ENCODE measurements around the gene ANGEL2.
"Not testable (repeated sequence)": the region's sequence is repeated elsewhere in the genome, so short reads cannot be mapped to it uniquely, and the experiment has no call there.

ANGEL2 gene

DNA sequence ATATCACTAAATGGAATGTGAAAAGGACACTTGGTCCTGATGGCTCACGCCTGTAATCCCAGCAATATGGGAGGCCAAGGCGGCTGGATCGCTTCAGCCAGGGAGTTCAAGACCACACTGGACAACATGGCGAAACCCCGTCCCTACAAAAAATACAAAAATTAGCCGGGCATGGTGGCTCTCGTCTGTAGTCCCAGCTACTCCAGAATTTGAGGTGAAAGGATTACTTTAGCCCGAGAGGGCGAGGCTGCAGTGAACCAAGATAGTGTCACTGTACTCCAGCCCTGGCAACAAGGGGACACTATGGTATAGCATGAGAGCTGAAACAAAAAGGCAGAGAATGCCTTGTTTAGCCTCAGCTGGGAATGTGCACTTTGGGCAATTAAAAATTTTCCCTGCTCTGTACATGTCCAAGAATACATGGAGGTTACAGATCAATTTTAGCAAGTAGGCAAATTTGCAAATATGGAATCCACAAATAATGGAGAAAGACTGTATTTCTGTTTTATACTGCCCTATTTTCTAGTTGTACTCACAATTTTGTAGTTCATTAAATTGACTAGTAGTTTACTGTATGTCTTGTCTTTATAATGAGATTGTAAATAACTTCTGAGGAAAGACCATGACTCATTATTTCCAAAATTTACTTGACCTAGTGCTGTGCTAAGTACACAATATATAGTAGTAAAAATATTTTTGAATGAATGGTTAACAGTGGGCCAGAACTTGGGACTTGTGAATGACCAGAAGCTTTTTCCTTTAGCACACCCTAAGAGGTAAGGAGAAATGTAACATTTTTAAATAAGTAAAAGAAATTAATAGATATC is 2.0 kb upstream of the ANGEL2 start:
- no peak for DNase-seq

GRCh38 chr1:213014642-213015041 is 1.0 kb downstream of the ANGEL2 start:
- DNase-seq, result peak; percentile 12

GRCh38 chr1:213008564-213008963 is 7.1 kb downstream of the ANGEL2 start:
- DNase-seq, result no peak

DNA sequence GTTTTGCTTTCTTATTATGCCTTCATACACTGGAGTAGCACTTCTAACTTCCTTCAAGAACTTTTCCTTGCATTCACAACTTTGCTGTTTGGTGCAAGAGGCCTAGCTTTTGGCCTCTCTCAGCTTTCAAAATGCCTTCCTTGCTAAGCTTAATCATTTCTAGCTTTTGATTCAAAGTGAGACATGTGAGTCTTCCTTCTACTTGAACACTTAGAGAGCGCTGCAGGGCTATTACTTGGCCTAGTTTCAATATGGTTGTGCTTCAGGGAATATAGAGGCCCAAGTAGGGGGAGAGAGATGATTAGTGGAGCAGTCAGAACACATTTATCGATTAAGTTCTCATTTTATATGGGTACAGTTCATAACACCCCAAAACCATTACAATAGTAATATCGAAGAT is 12.4 kb downstream of the ANGEL2 start:
- DNase-seq, result no peak

DNA sequence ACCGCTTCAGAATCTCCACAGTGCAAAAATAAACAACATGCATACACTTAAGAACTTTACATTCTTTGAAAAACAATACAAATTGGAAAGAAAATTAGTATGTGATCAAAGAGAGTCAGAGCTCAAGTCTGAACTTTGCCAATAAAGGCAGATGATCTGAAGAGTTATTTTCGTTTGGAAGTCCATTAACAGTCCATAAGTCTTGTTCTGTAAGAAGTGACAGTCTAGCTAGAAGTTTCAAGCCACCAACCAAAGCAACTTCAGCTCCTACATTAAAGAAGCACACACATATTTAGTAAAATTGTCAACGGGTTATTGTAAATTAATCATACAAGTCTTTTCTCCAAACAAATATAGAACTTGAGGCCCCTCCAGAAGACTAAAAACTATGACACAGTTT is 20.7 kb downstream of the ANGEL2 start:
- no peak for DNase-seq

- DNase-seq, result not testable (repeated sequence)
Observed at GRCh38 chr1:212993960-212994359, 21.7 kb downstream of the ANGEL2 start.

DNA sequence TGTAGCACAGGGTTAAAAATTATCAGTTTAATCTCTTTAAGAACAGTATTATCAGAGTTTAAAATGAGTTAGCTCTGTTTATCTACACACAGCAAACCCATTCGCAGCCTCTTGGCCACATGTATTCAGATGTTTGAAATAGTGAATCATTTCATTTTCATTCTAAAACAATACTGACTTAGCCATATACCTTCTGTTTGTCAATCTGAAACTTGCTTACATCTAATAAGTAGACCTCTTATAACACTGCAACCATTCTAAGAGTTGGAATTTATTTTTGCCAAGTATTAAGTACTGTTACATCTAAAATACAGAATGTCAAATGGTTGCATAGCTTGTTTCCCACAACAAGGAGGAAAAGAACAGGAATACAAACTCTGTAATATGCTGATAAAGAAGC is 25.4 kb downstream of the ANGEL2 start:
- DNase-seq, result no peak

- DNase-seq, result no peak
Observed at GRCh38 chr1:212987702-212988322, 27.9 kb downstream of the ANGEL2 start.

DNA sequence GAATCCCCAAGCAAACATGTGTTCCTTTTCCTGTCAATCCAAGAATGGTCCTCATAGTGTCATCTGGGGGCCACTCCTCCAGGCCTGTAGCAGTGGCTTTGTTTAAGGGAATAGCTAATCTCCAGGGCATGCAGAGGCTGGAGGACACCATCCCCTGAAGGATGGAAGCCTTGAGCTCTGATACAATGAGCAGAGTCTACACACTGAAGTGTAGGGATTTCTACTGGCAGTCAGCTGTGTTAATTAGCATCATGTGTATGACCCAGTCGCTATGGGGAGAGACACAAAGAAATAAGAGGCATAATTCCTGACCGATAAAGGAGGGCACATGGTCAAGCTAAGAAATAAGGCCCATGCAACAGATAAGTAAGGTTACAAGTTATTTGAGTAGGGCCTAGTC is 29.1 kb downstream of the ANGEL2 start:
- DNase-seq, result no peak

- DNase-seq, result no peak
Observed at GRCh38 chr1:212984522-212985291, 31.0 kb downstream of the ANGEL2 start.

DNA sequence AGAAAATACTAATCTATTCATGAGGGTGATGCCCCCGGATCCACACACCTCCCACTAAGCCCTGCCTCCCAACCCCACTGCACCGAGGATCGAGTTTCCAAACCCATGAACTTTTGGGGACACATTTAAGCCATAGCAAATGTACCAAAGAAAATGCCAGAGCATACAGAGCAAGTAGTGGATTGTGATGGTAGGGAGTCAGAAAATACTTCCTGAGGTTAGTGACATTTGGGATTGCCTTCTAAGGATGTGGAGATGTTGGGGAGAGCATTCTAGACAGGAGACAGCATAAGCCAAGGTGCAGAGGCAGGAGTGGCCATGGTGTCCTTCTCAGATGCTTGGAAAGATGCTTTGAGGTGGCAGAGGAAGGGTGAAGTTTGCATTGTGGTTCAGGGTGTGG is 32.2 kb downstream of the ANGEL2 start:
- DNase-seq, result no peak

GRCh38 chr1:212982430-212983152 is 33.1 kb downstream of the ANGEL2 start:
- peak; percentile 7 for DNase-seq

DNA sequence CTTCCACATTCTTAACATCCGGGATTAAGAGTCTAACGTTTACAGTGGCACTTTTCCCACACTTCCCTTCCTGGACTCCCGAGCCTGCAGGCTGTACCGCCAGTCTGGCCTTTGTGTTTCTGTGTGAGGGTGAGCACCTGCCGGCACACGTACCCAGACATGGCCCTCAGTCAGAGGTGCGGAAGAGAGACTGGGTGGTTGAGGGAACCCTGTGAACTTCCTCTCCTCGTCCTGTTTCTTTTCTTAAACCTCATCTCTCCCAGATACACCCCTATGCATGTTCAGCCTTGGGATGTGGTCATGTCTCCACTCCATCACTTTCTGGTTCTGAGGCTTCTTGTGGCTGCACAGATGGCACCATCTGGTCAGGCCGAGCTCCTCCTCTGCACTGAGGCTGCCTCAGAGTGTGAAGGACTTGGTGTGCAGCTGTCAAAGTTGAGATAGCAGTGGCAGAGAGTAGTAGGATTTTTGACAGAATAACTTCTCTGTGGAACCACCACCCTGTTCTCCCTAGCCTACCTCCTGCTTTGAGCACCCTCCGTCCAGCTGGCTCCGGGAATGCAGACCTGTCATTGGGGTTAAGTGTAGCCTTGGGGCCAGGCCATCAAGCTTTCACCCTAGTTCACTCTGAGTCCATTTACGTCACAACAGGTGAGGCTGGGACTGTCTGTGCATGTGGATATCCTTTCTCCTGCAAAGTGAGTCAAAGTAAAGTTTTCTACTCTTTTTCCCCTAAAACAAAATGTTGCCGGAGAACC is 33.9 kb downstream of the ANGEL2 start:
- no peak for DNase-seq

- no peak for DNase-seq
Observed at GRCh38 chr1:212981025-212981495, 34.6 kb downstream of the ANGEL2 start.

- no peak for DNase-seq
Observed at GRCh38 chr1:212980123-212980785, 35.4 kb downstream of the ANGEL2 start.

DNA sequence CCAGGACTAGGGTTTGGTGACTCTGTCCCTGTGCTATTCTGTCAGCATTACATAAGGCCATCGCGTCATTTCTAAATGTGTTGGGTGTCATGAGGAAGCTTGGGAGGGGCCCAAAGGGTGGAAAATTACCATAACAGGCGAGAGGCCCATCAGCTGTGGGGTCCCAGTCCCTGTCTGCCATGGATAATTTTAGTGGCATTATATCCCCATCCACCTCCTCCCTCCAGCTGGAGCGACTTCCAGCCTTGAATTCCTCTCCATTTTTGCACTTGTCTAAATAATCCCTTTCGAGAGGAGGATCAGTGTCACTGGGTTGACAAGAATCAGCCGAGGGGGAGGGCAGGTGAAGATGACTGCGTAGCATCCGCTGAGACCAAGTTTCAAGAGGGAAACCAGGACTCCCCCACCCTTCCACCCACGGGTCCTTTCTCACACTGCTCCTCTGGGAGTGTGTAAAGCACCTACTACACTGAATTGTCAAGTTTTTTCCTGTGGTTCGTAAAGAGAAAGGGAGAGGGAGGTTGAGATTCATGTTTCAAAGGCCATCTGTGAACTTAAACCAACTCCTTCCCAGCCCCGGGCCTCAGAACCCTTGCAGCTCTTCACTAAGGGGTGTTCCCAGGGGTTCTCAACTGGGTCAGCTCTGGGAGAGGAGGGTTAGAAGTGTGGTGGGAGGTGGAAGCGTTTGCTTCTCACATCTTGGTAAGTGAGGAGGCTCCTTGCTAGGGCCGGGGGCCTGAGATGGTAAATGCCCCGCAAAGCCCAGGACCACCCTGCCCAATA is 36.1 kb downstream of the ANGEL2 start:
- DNase-seq, result no peak

DNA sequence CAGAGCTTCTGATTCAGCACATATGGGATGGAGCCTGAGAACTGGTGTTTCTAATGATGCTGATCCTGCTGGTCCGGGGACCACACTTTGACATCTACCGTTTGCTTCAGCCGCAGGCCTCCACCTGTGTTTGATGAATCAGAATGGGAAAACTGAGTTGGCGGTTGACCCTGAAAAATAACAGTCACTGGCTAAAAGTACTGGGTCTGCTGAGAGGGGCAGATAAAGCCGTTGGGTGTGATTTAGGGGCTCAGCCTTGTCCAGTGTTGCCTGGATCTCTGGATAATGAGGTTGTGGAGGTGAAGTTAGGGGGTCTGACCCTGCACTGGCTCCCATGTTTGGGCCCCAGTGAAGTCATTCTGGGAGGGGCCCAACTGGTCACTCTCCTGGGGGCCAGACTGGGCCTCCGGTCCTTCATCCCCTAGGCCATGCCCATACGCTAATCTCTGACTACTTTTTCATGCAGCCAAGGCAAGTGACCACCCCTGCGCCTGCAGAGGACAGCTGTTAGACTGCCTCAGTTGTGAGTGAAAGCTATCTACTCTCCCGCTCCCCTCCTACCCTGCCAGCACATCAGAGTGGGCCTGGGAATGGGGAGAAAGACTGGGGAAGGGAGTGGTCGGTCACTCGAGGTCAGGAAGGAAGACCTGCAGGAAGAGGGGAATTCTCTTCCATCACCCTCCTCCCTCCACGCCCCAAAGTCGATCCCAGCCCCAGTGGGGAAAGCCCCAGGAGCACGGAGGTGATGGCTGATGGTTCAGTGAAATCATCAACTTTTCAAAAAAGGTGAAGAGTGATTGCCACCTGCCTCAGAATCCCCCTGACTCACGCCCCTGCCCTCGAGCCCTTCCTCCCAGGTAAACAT is 37.7 kb downstream of the ANGEL2 start:
- no peak for DNase-seq

- no peak for DNase-seq
Observed at GRCh38 chr1:212976586-212976985, 39.1 kb downstream of the ANGEL2 start.

DNA sequence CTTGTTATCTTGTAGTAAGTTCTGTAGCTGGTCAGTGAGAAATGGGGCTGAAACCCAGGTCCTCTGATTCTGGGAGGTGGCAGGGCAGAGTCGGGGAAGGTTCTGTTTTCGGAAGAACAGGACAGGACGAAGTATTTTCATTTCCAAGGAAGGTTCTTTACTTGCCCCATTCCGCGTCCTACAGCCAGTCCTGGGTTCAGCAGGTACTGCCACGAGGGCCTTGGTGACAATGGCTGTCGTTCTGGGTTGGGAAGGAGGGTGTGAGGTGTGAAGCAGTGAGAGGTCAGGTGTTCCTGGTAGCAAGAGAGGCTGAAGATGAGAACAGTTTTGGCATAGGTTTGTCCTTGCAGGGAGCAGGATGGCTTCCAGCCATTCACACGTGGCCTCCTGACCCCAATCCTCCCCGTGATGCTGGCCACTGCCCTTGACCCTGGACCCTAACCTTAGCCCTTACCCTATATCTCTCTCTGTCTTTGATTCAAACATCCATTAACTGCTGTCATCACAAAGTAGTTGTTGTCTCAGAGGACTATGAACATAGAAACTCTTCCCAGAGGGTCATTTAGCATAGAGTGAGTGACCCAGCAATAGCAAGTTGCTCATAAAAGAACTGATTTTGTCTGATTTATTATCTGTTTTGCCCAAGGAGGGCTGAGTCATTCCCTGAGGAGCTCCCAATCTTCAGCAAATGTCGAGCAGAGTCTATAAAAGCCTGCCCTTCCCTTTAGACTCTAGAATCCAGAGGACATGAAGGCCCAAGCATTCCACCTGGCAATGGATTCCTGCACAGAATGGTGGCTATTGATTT is 40.4 kb downstream of the ANGEL2 start:
- DNase-seq, result no peak

All from NCI-H1436 (cell line).